ENCODE results near the gene UBE2I. TPM values are rescaled to one million over a fixed set of nuclear protein-coding genes. Genes with fewer than 3 reads are reported as not detected.

Gene UBE2I
- total RNA-seq, 2 donors from 2014 or later: 76.6 to 87.1 TPM

DNA sequence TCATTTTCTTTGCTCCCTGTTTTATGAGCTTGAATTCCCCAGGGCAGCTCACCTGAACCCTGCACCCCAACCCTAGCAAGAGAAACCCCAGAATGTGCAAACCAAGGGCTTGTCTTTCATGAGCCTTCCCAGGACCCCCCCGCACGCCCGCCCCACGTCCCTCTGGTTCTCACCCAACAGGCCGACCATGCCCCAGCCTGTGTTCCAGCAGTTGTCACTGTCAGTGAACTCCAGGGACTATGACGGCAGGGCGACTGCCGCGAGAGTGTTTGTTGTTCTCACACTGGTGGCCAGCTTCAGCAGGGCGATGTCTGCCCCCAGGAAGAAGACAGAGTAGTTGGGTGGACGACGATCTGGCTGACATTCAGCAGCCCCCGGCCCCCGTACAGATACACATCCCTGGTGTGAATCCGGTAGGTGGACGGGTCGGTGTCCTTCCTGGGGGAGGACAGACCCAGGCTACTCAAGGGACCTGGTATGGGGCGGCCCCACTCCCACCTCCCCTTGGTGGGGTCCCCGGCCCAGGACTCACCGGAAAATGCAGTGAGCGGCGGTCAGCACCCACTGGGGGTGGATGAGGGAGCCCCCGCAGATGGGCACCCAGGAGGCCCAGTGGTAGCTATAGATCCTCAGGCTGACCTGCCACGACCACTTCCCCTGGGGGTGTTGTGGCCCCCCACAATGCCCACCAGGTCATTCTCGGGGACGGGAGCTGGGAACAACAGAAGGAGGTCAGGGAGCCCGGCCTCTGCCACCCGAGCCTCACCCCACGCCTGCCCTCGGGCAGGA is 33.5 kb upstream of the UBE2I start:
- intact Hi-C loops (cut with DNase I, micrococcal nuclease): no loop called here
- no peak for DNase-seq
- no peak for ATAC-seq

DNA sequence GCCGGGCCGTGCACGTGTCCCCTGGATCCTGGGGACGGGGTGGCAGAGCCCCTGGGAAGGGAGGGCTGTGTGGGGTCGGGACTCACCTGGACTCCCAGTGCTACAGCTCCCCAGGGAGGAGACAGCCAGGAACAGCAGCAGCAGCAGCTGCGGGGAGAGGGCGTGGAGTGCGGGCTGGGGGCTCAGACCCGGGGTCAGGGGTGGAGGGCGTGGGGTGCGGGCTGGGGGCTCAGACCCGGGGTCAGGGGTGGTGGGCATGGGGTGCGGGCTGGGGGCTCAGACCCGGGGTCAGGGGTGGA is 32.9 kb upstream of the UBE2I start:
- DNase-seq (no peak), ATAC-seq (no peak)
- intact Hi-C loops (cut with DNase I, micrococcal nuclease): no loop called here

DNA sequence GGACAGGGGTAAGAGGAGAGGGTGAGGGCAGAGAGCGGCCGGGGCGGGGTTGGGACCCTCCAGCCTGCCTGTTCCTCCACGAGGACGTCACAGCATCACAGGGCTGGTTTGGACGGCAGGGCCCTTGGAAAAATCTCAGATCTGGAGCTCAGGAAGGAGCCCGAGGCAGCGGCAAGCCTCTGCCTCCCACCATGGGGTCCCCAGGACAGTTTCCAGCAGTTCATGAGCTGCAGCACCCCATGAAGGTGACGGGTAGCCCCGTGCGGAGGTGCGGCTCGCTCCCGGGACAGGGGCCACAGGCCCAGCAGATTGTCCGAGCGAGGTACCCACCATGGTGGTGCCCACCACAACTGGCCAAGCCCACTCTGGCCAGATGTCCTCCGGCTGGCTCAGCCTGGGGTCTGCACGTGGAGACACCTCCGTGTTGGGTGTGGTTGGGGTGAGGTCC is 32.3 kb upstream of the UBE2I start:
- no peak for ATAC-seq
- no peak for DNase-seq
- intact Hi-C loops (cut with DNase I, micrococcal nuclease): no loop called here

DNA sequence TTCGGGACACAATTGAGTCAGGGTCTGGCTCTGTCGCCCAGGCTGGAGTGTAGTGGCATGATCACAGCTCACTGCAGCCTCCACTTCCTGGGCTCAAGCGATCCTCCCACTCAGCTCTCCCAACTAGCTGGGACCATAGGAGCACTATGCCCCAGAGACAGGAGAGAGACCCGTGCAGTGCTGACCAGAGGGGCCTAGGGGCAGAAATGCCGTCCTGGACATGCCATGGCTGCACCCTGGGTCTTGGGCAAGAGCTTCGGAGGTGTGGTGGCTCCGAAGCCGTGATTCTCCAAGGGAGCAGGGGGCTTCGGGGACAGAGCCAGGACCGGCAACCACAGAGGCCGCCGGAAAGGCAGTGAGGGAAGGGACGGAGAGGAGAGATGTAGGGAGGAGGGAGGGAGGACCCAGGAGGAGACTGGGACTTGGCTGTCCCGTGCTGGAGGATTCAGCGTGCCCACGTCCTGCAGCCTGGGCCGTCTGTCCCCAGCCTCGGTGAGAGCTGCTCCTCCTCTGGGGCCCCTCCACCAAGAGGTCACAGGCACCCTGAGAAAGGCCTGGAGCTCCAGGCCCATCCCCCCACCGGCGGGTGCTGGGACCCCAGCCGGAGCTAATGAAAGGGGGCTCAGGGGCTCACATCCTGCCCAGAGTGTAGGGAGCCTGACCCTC is 31.7 kb upstream of the UBE2I start:
- intact Hi-C loops (cut with DNase I, micrococcal nuclease): no loop called here
- no peak for DNase-seq
- ATAC-seq: no peak

DNA sequence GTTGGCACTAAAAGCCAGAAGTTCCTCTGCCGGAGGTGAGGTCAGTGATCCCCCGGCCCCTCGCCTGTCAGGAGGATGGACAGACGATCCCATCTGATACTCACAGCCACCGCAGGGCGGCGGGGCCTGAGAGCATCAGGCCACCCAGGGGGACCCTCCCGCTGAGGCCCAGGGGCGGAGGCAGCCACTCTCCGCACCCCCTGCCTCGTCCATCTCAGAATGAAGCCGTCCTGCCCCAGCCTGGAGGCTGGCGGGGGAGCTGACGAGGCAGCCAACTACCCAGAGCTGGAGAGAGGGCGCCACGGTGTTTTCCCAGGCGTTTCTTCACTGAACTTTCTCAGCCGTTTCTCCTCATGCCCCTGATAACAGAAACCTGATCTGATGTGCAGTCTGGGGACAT is 31.0 kb upstream of the UBE2I start:
- ATAC-seq (no peak), DNase-seq (no peak)
- intact Hi-C loops (cut with DNase I, micrococcal nuclease): no loop called here

DNA sequence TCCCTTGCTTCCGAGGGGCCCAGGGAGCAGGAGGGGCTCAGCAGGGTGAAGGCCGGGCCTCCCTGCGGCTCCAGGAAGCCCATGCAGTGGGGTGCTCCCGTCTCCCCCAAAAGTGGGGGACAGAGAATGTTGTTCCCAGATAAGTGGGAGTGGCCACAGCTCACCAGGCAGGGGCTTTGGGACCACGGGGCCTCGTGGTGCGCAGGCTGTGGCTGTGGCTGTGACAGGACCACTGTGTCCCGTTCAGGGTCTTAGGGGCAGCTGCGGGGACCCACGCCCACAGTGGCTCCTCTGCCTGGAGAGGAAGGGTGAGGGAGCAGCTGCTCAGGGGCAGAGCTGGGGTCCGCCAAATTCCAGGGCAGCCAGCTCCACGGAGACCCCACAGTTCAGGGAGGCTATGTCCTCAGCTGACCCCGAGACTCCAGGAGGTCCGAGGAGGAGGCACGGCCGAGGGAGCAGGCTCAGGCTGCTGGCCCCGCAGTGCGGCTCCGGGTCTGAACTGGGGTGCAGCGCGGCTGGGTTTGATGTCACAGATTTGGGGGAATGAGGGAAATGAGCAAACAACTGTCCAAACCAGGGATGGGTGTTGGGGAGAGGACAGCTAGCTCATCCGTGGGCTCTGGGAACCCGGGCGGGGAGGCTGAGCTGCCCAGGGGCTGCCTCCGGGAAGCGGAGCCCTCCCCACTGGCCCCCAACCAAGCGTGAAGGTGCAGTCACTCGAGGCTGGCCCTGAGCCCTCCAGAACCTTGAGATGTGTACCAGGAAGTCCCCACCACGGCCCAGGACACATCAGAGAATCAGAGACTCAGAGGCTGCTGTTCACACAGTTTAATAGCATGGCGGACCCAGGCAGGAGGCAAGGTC is 30.1 kb upstream of the UBE2I start:
- intact Hi-C loops (cut with DNase I, micrococcal nuclease): no loop called here
- no peak for DNase-seq
- ATAC-seq: no peak

DNA sequence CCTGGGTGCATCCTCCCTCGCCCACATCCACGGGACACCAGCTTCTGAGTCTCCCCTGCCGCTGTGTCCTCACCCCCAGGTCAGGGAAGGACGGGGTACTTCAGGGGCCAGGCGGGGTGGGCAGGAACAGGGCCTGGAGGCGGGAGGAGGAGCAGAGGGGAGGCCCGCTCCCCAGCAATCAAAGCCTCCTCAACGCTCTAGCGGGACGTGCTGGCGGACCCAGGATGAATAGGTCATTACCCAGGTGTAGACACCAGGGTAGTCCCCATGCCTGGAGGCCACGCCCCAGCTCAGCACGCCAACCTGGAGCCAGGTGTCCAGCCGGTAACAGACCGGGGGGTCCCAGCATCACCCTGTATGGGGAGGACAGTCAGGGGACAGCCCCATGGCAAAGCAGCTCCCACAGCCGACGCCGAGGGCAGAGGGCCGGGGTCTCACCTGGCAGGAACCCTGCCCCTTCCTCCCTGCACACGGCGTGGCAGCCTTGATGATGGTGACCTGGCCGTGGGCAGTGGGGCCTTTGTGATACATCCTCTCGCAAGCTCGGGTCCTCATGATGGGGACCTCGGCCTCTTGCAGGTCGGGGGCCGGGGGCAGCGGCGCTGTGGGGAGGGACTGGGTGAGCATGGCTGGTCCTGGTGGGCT is 29.4 kb upstream of the UBE2I start:
- intact Hi-C loops (cut with DNase I, micrococcal nuclease): no loop called here
- no peak for DNase-seq
- ATAC-seq: no peak

DNA sequence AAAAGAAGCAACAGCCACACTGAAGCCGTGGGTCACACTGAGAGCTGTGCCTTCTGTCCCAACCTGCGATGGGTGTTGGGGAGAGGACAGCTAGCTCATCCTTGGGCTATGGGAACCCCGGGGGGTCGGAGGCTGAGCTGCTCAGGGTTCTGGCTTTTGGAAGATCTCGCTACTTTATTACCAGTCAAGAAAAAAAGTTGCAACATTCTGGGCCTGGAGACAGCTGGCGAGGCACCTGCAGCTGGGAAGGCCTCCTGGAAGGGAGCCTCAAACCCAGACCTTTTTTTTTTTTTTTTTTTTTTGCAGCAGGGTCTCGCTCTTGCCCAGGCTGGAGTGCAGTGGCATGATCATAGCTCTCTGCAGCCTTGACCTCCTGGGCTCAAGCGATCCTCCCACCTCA is 28.7 kb upstream of the UBE2I start:
- ATAC-seq (no peak), DNase-seq (no peak)
- intact Hi-C loops (cut with DNase I, micrococcal nuclease): no loop called here

DNA sequence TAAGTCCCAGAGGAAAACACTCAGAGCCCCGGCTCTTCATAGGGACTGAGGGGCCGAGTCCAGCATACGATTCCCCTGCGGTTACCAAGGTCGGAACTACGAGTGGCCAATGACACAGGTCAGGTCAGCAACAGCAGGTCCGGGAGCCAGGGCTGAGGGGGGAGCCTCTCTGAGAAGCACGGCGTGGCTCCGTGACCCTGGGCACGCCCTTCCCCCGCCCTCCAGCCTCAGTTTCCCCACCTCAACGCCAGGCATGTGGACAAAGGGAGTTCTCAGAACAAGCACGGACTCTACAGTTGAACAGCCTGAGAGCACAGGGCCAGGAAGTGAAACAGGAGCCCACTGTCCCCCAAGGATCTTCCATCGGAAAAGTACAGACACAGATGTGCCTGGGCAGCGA is 27.9 kb upstream of the UBE2I start:
- DNase-seq: no peak
- intact Hi-C loops (cut with DNase I, micrococcal nuclease): no loop called here
- no peak for ATAC-seq

DNA sequence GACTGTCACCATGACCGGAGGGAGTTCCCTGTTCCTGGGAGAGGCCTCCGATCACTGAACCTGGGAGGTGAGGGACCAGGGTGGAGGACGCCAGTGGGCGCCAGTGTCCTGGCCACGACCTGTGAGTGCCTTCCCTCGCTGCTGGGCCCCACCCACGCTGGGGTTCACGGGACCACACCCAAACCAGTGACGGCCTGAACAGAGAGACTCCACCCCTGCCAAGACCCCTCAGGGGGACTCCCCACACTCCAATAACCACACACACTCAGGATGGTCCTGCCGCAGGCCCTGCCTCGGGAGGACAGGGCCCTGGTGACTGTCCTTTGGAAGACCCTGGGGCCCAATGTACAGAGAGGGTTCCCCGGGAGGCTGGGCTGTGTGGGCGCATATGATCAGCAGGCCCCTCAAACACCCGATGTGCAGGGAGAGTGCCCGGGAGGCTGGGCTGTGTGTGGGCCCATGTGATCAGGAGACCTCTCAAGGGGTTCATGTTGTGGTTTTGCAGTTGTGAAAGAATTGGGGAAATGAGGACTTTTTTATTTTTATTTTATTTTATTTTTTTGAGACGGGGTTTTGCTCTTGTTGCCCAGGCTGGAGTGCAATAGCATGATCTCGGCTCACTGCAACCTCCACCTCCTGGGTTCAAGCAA is 27.0 kb upstream of the UBE2I start:
- ATAC-seq (peak; percentile 35), DNase-seq (no peak)
- intact Hi-C loops (cut with DNase I, micrococcal nuclease): no loop called here

DNA sequence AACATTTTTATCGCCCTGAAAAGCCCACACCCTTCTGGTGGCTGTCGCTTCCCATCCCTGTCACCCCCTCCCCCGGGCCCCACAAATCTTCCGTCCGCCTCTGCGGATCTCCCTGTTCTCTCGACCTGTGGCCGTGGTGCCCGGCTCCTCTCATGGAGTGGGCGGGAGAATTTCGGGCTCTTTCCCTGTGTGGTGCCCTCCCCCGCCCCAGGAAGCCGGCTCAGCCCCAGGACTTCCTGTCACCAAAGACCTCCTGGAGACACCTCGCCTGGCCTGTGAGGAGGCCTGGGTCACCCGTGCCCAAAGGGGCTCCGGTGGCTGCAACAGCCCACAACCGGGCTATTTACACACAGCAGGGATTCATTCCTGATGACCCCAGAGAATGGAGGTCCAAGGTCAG is 26.1 kb upstream of the UBE2I start:
- DNase-seq (no peak), ATAC-seq (no peak)
- intact Hi-C loops (cut with DNase I, micrococcal nuclease): no loop called here

DNA sequence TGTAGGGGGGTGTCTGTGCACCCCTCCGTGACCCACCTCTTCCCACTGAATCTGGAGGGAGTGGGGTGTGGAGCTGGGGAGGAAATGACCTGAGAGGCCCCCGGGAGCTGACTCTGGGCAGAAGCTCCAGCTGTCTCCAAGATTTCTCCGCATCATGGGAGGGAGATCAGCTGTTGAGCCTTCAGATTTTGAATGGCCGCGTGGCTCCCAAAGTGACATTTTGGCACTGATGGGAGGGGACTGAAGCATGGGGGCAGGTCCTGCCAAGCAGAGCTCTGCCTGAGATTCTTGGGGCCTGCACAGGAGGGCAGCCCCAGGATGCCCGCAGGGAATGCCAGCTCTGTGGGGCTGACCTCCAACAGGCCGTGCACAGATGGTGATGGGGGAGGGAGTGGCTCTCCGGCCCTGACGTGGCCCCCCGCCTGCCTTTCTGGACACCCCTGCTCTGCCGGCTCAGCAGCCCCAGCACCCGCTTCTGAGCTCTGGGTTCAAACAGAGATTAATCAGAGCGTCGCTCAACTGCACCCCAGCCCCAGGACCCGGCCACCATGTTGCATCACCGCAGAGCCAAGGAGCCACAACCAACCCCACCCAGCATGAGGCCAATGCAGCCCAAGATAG is 25.3 kb upstream of the UBE2I start:
- intact Hi-C loops (cut with DNase I, micrococcal nuclease): no loop called here
- ATAC-seq (no peak), DNase-seq (no peak)

DNA sequence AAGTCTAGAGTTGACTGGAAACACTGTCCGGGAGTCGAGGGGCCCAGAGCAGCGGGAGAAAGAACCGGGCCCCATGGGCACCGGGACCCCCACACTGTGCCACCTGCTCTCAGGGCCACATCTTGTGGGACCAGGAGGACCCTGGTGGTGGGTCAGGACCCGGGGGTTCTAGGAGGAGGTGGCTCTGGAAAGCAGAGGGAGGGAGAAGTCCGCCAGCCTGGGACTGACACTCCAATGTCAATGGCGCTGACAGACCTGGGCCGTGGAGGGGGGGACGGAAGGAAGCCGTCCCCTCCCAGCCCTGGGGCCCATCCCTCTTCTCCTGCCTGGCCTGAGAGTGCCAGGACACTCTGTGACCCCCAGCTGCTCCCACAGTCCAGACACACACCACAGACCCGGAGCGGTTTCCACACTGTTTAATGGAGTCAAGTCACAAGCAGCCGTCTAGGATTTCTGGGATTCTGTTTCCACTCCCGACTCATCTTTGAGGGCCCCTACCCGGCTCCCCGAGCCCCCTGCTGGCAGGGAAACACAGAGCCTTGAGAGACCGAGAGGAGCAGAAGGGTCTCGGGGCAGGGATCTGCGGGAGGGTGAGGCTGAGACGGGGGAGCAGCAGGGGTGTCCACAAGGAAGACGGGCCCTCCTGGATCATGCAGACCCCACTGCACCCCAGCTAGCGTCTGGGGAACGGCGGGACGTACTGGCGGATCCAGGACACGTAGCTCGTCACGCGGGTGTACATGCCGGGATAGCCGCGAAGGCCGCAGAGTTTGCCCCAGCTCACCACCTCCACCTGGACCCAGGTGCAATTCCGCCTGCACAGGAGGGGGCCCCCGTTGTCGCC is 23.5 kb upstream of the UBE2I start:
- ATAC-seq (no peak), DNase-seq (no peak)
- intact Hi-C loops (cut with DNase I, micrococcal nuclease): no loop called here

DNA sequence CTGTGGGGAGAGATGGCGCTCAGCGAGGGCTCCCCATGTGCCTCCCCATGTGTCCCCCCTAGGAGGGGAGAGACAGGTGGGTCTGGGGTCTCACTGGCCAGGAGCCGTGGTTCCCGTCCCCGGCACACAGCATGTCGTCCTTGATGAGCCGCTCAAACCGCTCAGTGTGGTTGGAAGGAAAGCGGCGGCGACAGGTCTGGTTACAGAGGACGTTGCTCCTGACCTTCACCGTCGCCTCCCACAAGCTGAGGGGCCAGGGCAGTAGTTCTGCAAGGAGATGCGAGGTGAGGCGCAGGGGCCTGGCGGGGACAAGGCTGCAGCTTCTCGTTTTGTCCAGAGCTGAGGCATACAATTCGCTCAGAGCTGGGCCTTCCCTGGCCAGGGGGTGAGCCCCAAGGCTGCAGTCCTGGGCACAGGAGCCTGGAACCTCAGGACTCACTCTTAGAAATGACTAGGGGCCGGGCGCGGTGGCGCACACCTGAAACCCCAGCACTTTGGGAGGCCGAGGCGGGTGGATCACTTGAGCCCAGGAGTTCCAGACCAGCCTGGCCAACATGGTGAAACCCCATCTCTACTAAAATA is 22.8 kb upstream of the UBE2I start:
- no peak for ATAC-seq
- intact Hi-C loops (cut with DNase I, micrococcal nuclease): no loop called here

DNA sequence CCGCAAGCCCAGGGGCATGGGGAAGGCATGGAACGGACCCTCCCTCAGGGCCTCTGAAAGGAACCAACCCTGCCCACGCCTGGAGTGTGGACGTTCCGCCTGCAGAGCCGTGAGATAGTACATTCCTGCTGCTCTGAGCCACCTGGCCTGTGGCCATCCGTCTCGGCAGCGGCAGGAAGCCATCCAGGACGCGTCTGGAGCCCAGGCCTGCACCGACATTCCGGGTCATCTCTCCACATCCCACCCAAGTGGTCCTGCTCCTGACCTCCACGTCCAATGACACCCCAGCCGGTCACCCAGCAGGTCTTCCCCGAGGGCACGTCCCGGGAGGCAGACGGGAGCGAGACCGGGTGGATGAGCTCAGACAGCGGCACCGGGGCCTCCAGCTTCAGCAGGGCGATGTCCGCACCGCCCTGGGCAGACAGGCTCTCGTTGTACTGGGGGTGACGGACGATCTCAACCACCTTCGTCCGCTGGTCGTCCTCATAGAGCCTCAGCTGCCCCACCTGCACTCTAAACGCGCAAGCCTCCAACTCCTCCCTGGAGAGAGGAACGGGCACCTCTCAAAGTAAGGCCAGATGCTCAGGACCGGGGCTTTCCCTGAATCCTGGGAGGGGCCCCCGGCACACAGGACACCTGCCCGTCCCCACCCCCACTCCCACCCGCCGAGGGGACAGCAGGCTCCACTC is 21.3 kb upstream of the UBE2I start:
- intact Hi-C loops (cut with DNase I, micrococcal nuclease): no loop called here
- ATAC-seq (no peak), DNase-seq (no peak)

More for the DNA sequence above, 22.8 kb upstream of the UBE2I start:
- no peak for DNase-seq

DNA sequence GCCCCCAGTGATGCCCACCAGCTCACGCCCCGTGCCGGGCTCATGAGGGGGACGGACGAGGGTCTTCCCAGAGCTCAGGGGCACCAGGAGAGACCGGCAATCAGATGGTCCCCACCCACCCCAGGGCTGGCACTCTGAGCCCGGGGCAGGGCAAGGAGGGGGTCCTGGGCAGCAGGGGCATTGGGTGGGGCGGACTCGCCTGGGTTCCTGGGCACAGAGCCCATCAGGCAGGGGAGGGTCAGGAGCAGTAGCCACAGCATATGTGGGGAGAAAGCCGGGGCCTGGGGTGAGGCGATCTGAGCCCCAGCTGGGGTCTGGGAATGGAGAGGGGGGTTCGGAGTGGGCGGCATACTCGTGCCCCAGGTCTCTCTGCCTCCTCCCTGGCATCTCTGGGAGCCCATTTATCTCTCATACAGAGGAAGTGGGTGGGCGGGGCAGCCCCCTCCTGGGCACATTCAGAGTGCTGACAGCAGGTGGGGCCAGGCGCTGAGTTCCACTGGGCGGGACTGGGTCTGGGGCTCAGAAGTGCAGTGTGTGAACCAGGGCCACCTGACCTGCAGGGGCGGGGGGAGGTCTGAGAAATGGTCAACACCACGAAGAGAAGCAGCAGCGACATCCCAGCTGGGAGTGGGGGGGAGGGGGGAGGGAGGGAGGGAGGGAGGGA is 20.5 kb upstream of the UBE2I start:
- no peak for ATAC-seq
- DNase-seq: no peak
- intact Hi-C loops (cut with DNase I, micrococcal nuclease): no loop called here
